Measurements from ENCODE around the gene NDUFAB1. TPM values are rescaled to one million over a fixed set of nuclear protein-coding genes. Genes with fewer than 3 reads are reported as not detected.
"Not testable (repeated sequence)": the region's sequence is repeated elsewhere in the genome, so short reads cannot be mapped to it uniquely, and the experiment has no call there.

The NDUFAB1 gene
- total RNA-seq, 2 donors from 2014 or later: 76.9 to 152 TPM

GRCh38 chr16:23607726-23608125, 11.6 kb upstream of the NDUFAB1 start:
- no peak for ATAC-seq (replicated peaks)
- Mint-ChIP-seq H3K4me1 (no peaks in the 10 kb centered on the region), H3K36me3 (ENCODE audit: low read depth) (peaks cover 48% of the 10 kb centered on the region), H3K4me3 (no peak overlapping the region), H3K9me3 (no peaks in the 10 kb centered on the region), H3K27me3 (no peaks in the 10 kb centered on the region), H3K27ac (no peak overlapping the region)

GRCh38 chr16:23597003-23597756, 1.1 kb upstream of the NDUFAB1 start:
- Mint-ChIP-seq H3K9me3 (no peaks in the 10 kb centered on the region), H3K36me3 (ENCODE audit: low read depth) (peaks cover 42% of the 10 kb centered on the region), H3K4me3 (peak overlapping the region; percentile 85), H3K4me1 (peaks cover 8% of the 10 kb centered on the region), H3K27me3 (no peaks in the 10 kb centered on the region), H3K27ac (peak overlapping the region; percentile 5)
- no peak for ATAC-seq (replicated peaks)

DNA sequence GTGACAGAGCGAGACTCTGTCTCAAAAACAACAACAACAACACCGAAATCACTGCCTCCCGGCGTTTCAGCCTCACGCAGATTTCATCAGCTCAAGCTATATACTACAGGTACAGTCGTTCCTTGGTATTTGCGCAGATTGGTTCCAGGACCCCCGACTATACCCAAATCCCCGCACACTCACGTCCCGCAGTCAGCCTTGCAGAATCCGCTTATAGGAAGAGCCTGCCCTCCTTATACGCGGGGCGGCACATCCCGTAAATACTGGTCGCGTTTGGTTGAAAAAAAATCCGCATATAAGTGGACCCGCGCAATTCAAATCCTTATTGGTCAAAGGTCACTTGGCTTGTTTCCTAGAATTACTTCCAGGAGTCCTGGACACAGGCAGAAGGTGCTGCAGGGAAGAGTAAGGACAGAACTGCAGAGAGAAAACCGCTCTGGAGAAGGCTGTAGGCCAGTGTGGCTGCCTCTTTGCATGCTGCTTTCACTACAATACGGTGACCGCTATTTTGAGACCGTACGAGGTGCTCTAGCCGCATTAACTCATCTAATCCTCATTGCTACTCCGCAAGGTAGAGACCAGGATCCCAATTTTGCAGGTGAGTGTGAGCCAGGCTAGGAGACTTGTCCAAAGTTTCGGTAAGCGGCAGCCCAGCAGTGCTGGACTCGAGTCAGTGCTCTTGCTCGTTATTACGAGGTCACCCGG, 718 bp downstream of the NDUFAB1 start:
- H3K36me3 Mint-ChIP-seq (ENCODE audit: low read depth): peaks cover 43% of the 10 kb centered on the region
- no peaks in the 10 kb centered on the region for H3K9me3 Mint-ChIP-seq
- ATAC-seq (replicated peaks): peak; percentile 10
- peaks cover 14% of the 10 kb centered on the region for H3K4me1 Mint-ChIP-seq
- peak overlapping the region; percentile 83 for H3K27ac Mint-ChIP-seq
- H3K27me3 Mint-ChIP-seq: no peaks in the 10 kb centered on the region
- peak overlapping the region; percentile 85 for H3K4me3 Mint-ChIP-seq

- no peak overlapping the region for H3K27ac Mint-ChIP-seq
These were observed 1.9 kb downstream of the NDUFAB1 start for GRCh38 chr16:23594186-23594585.

DNA sequence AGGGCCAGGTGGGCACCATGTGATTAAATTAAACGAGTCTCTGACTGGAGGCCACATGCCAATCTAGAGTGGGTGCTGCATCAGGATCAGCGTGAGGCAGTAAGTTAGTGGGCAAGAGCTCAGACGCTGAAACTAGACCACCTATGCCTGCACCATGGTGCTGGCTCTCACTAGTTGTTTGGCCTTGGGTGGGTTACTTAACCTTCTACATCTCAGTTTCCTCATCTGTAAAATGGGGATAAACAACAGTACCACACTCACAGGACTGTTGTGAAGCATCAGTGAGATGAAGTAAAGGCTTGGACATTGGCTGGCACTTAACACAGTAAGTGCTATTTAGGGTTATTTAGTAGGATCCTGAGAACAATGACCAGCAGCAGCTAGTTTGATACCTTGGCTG, 5.9 kb downstream of the NDUFAB1 start:
- ATAC-seq (replicated peaks): no peak
- Mint-ChIP-seq H3K4me3 (no peak overlapping the region), H3K27me3 (no peaks in the 10 kb centered on the region), H3K27ac (no peak overlapping the region), H3K36me3 (ENCODE audit: low read depth) (peaks cover 90% of the 10 kb centered on the region), H3K9me3 (no peaks in the 10 kb centered on the region), H3K4me1 (peaks cover 15% of the 10 kb centered on the region)

More at GRCh38 chr16:23594186-23594585, 1.9 kb downstream of the NDUFAB1 start:
- no peak for ATAC-seq (replicated peaks)
- Mint-ChIP-seq H3K4me1 (peaks cover 18% of the 10 kb centered on the region), H3K4me3 (peak overlapping the region; percentile 85), H3K36me3 (ENCODE audit: low read depth) (peaks cover 54% of the 10 kb centered on the region), H3K27me3 (no peaks in the 10 kb centered on the region), H3K9me3 (no peaks in the 10 kb centered on the region)

DNA sequence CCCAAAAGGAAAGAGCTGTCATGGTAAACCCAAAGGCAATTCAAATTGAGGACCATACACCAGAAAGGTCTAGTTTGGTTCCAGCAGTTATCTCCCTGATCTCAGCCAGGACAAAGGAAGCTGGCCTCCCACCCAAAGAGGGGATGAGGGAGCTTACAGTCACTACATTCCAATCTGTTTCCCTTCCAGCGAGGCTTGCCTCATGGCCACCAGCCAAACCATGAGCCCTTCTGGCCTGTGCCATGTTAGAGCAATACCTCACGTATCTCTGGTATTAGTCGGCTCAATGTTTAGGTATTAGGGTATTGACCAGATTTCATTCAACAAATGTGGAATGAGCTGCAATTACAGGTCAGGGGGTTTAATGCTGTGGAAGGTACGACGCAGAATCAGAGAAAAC, 8.4 kb downstream of the NDUFAB1 start:
- Mint-ChIP-seq H3K4me3 (no peak overlapping the region), H3K36me3 (ENCODE audit: low read depth) (peaks cover 98% of the 10 kb centered on the region), H3K9me3 (no peaks in the 10 kb centered on the region), H3K27ac (no peak overlapping the region), H3K4me1 (peaks cover 13% of the 10 kb centered on the region), H3K27me3 (no peaks in the 10 kb centered on the region)
- ATAC-seq (replicated peaks): no peak

- Mint-ChIP-seq H3K27ac (no peak overlapping the region), H3K4me3 (no peak overlapping the region), H3K4me1 (peaks cover 4% of the 10 kb centered on the region), H3K9me3 (no peaks in the 10 kb centered on the region), H3K36me3 (ENCODE audit: low read depth) (peaks cover 100% of the 10 kb centered on the region), H3K27me3 (no peaks in the 10 kb centered on the region)
- ATAC-seq (replicated peaks): no peak
These were observed 11.7 kb downstream of the NDUFAB1 start for GRCh38 chr16:23584186-23585076.

GRCh38 chr16:23583271-23583670, 12.8 kb downstream of the NDUFAB1 start:
- peaks cover 100% of the 10 kb centered on the region for H3K36me3 Mint-ChIP-seq (ENCODE audit: low read depth)
- H3K27me3 Mint-ChIP-seq; H3K4me3 Mint-ChIP-seq; ATAC-seq (replicated peaks); H3K4me1 Mint-ChIP-seq; H3K9me3 Mint-ChIP-seq; H3K27ac Mint-ChIP-seq: not testable (repeated sequence)

- Mint-ChIP-seq H3K9me3 (no peaks in the 10 kb centered on the region), H3K36me3 (ENCODE audit: low read depth) (peaks cover 90% of the 10 kb centered on the region), H3K27ac (no peak overlapping the region), H3K27me3 (no peaks in the 10 kb centered on the region), H3K4me1 (no peaks in the 10 kb centered on the region), H3K4me3 (no peak overlapping the region)
- ATAC-seq (replicated peaks): no peak
These were observed 14.4 kb downstream of the NDUFAB1 start for GRCh38 chr16:23581764-23582163.

DNA sequence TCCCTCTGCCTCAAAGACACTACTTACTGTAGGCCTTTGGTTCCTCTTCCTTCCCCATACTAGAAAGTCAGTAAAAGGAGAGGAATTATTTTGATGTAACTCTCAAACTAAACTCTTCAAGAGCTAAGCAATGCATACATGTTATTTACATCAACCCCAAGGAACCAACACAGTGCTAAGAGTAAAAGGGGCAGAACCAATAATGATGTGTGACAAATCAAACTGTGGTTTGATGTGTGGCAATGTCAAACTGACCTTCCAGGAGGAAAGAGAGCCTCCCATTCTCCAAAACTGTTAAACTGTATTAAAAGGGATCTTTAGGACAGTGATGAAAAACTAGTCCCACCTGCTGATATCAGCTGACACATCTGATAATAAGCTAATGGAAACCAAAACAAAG, 15.7 kb downstream of the NDUFAB1 start:
- ATAC-seq (replicated peaks): no peak
- Mint-ChIP-seq H3K4me1 (no peaks in the 10 kb centered on the region), H3K27ac (no peak overlapping the region), H3K9me3 (no peaks in the 10 kb centered on the region), H3K36me3 (ENCODE audit: low read depth) (peaks cover 85% of the 10 kb centered on the region), H3K27me3 (no peaks in the 10 kb centered on the region), H3K4me3 (no peak overlapping the region)

DNA sequence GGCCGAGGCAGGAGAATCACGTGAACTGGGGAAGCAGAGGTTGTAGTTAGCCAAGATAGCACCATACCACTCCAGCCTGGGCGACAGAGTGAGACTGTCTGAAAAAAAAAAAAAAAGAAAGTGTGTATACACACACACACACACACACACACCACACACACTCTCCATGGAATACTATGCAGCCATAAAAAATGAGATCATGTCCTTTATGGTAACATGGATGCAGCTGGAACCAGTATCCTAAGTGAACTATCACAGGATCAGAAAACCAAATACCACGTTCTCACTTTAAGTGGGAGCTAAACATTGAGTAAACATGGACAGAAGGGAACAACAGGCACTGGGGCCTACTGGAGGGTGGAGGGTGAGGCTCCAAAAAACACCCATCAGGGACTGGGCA, 16.7 kb downstream of the NDUFAB1 start:
- ATAC-seq (replicated peaks): no peak
- H3K4me1 Mint-ChIP-seq: no peaks in the 10 kb centered on the region
- H3K9me3 Mint-ChIP-seq: no peaks in the 10 kb centered on the region
- H3K27me3 Mint-ChIP-seq: no peaks in the 10 kb centered on the region
- no peak overlapping the region for H3K27ac Mint-ChIP-seq
- H3K36me3 Mint-ChIP-seq (ENCODE audit: low read depth): peaks cover 77% of the 10 kb centered on the region
- H3K4me3 Mint-ChIP-seq: no peak overlapping the region

DNA sequence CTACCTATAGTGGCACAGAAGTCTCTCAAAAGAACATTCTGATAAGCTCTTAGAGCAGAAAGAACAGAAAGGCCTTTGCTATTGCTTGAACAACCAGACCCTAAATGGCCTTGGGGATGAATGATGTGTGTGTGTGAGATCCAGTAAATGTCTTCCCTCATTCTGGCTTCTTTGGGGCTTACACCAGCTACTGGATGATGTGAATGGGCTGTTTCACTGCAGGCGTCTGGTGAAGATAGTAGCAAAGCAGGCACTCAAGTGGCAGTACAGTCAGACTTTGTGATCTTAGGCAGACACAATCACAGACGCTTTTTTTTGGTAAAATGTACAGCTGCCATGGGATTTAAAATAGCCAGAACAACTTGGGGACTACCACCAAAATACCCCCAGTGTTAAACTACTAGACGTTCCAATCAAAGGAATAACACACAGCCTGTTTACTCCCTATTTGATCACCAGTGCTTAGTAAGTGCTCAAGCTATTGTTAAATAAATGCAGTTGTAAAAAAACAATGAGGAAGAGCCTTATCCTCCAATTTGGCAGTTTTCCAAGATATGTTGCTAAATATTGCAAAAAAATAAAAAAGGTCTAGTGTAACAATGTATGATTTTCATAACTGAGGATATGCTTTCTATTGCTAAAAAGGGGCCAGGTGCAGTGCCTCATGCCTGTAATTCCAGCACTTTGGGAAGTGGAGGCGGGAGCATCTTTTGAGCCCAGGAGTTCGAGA, 17.9 kb downstream of the NDUFAB1 start:
- no peak for ATAC-seq (replicated peaks)
- H3K27me3 Mint-ChIP-seq: no peaks in the 10 kb centered on the region
- H3K4me3 Mint-ChIP-seq: no peak overlapping the region
- no peaks in the 10 kb centered on the region for H3K4me1 Mint-ChIP-seq
- no peaks in the 10 kb centered on the region for H3K9me3 Mint-ChIP-seq
- no peak overlapping the region for H3K27ac Mint-ChIP-seq
- peaks cover 77% of the 10 kb centered on the region for H3K36me3 Mint-ChIP-seq (ENCODE audit: low read depth)

DNA sequence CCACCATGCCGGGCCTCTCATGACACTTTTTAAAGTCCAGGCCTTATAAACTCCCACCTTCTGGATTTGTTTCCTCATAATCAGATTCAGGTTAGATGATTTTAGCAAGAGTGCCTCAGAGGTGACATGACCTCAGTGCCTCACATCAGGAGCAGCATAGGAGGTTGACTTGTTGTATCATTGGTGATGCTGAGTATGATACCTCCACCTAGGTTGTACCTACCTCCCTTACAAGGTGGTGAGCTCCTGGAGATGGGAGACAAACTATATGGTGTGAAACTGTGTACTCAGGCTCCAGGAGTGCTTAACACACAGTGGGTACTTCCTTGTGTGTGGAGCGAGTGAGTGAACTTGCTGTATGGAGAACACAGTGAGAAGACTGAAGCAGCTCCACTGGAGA, 18.6 kb downstream of the NDUFAB1 start:
- no peak overlapping the region for H3K4me3 Mint-ChIP-seq
- no peak for ATAC-seq (replicated peaks)
- H3K9me3 Mint-ChIP-seq: no peaks in the 10 kb centered on the region
- no peak overlapping the region for H3K27ac Mint-ChIP-seq
- no peaks in the 10 kb centered on the region for H3K4me1 Mint-ChIP-seq
- H3K36me3 Mint-ChIP-seq (ENCODE audit: low read depth): peaks cover 77% of the 10 kb centered on the region
- H3K27me3 Mint-ChIP-seq: no peaks in the 10 kb centered on the region

- no peak overlapping the region for H3K4me3 Mint-ChIP-seq
- H3K9me3 Mint-ChIP-seq: no peaks in the 10 kb centered on the region
- peaks cover 77% of the 10 kb centered on the region for H3K36me3 Mint-ChIP-seq (ENCODE audit: low read depth)
- no peaks in the 10 kb centered on the region for H3K4me1 Mint-ChIP-seq
- ATAC-seq (replicated peaks): no peak
- H3K27me3 Mint-ChIP-seq: no peaks in the 10 kb centered on the region
- H3K27ac Mint-ChIP-seq: no peak overlapping the region
These were observed 20.3 kb downstream of the NDUFAB1 start for GRCh38 chr16:23575834-23576233.

Data from activated T-helper 17 cell treated with anti-CD3 and anti-CD28 coated beads, Interleukin-2, amount 50 U/mL, for 72 hours (primary cell).